B cell (primary cell): ENCODE measurements around the gene EIF2B4. TPM values are rescaled to one million over a fixed set of nuclear protein-coding genes. Genes with fewer than 3 reads are reported as not detected.
A peak's percentile ranks its signal among the peaks of the same experiment; 100 is the strongest.

ENCODE experiments used
- ATAC-seq: fragments of 200-7000 bp; cut with Tn5 transposase; one replicate; pipeline ENCODE4 v1.10.0; 2021; ENCODE audit warnings: low read depth, mild to moderate bottlenecking, moderate number of reproducible peaks, moderate library complexity
- CTCF ChIA-PET: fragments of 350-600 bp; sonication (Branson Sonifier 250); formaldehyde crosslinking; loops from one replicate; lab custom pipeline; 2021; ENCODE audit warnings: antibody characterized with exemption, inconsistent platforms; lab: Charles Lee
- POLR2A ChIA-PET: fragments of 350-600 bp; sonication (Branson Sonifier 250); formaldehyde crosslinking; loops from one replicate; lab custom pipeline; 2021; ENCODE audit warnings: antibody characterized with exemption; lab: Charles Lee
- DNase-seq: peaks from one replicate; pipeline ENCODE4 v3.0.0; 2013
- H2AFZ ChIP-seq: 2 replicates; pipeline ENCODE4 v1.6.1; 2012; ENCODE audit warnings: mild to moderate bottlenecking, low read depth, low read length; ENCODE audit not compliant: insufficient read depth, poor library complexity, severe bottlenecking
- H3K27ac ChIP-seq, 2 donors: 1 replicate in 1 of 2; 2 replicates in 1 of 2; pipeline ENCODE4 v1.5.1; 2012 to 2013; ENCODE audit warnings: low read length in 2 of 2, mild to moderate bottlenecking in 2 of 2, moderate library complexity in 1 of 2
- H3K27me3 ChIP-seq, 4 experiments: fragments of 200-600 bp in 1 of 4; sonication (generic) in 1 of 4; replicated peaks in 1 of 4; 1 replicate in 2 of 4; 2 replicates in 2 of 4; pipeline versions ENCODE4 v1.6.1 to v1.7.0; 2013 to 2016; ENCODE audit warnings: low read length in 3 of 4, mild to moderate bottlenecking in 2 of 4, mixed read lengths in 1 of 4, moderate library complexity in 1 of 4; ENCODE audit not compliant: insufficient read depth in 4 of 4, control insufficient read depth in 3 of 4; ENCODE audit errors: control extremely low read depth in 1 of 4
- H3K36me3 ChIP-seq, 2 experiments: replicated peaks in 1 of 2; 1 replicate in 1 of 2; 2 replicates in 1 of 2; pipeline versions ENCODE4 v1.6.1 to v1.7.1; 2013; ENCODE audit warnings: low read length in 1 of 2; ENCODE audit not compliant: insufficient read depth in 2 of 2, control insufficient read depth in 1 of 2; ENCODE audit errors: control extremely low read depth in 1 of 2, extremely low read depth in 1 of 2
- H3K4me1 ChIP-seq, 2 donors: fragments of 200-600 bp in 1 of 2; sonication (generic) in 1 of 2; 1 replicate in 1 of 2; 2 replicates in 1 of 2; pipeline versions ENCODE4 v1.5.1 to v1.6.1; 2013 to 2017; ENCODE audit warnings: low read length in 2 of 2; ENCODE audit not compliant: control insufficient read depth in 2 of 2, insufficient read depth in 2 of 2
- H3K4me2 ChIP-seq: replicated peaks from 2 replicates; pipeline ENCODE3; 2012; ENCODE audit warnings: mild to moderate bottlenecking, low read depth, low read length; ENCODE audit not compliant: poor library complexity, severe bottlenecking
- H3K4me3 ChIP-seq, 5 experiments: fragments of 200-600 bp in 1 of 5; sonication (generic) in 1 of 5; 1 replicate in 3 of 5; 2 replicates in 2 of 5; pipeline versions ENCODE4 v1.5.1 to v1.7.0; 2011 to 2016; ENCODE audit warnings: low read length in 4 of 5, mild to moderate bottlenecking in 4 of 5, low read depth in 2 of 5, control low read depth in 1 of 5, moderate library complexity in 1 of 5; ENCODE audit not compliant: insufficient read depth in 1 of 5; ENCODE audit errors: control extremely low read depth in 1 of 5, extremely low read depth in 1 of 5
- H3K79me2 ChIP-seq: fragments of 200-600 bp; sonication (generic); one replicate; pipeline ENCODE4 v1.6.0; 2016; ENCODE audit warnings: low read length; ENCODE audit not compliant: control insufficient read depth, insufficient read depth
- H3K9ac ChIP-seq: fragments of 200-600 bp; sonication (generic); 2 replicates; pipeline ENCODE4 v1.6.1; 2017; ENCODE audit warnings: mild to moderate bottlenecking, low read length, moderate library complexity
- H3K9me3 ChIP-seq, 3 donors: one replicate each; pipeline versions ENCODE4 v1.6.1 to v1.7.1; 2013; ENCODE audit warnings: low read length in 2 of 3; ENCODE audit not compliant: control insufficient read depth in 2 of 3, insufficient read depth in 1 of 3; ENCODE audit errors: control extremely low read depth in 1 of 3
- H4K20me1 ChIP-seq: 2 replicates; pipeline ENCODE4 v1.6.0; 2012; ENCODE audit warnings: mild to moderate bottlenecking, low read length; ENCODE audit not compliant: insufficient read depth, control insufficient read depth, poor library complexity, severe bottlenecking
- H3K27ac Mint-ChIP-seq: one replicate; pipeline ENCODE4 v1.8.0; 2021; ENCODE audit warnings: mixed read lengths
- H3K27me3 Mint-ChIP-seq: one replicate; pipeline ENCODE4 v1.8.0; 2021; ENCODE audit warnings: mixed read lengths
- H3K4me1 Mint-ChIP-seq: one replicate; pipeline ENCODE4 v1.8.0; 2021; ENCODE audit warnings: mixed read lengths
- H3K4me3 Mint-ChIP-seq: one replicate; pipeline ENCODE4 v1.8.0; 2021; ENCODE audit warnings: mixed read lengths
- H3K9me3 Mint-ChIP-seq: one replicate; pipeline ENCODE4 v1.8.0; 2022; ENCODE audit warnings: mixed read lengths; ENCODE audit not compliant: insufficient read depth
- EZH2 ChIP-seq: IDR thresholded peaks from 2 replicates; pipeline ENCODE4 v1.6.1; 2012; ENCODE audit warnings: borderline replicate concordance, low read depth, mild to moderate bottlenecking, moderate library complexity, low read length; ENCODE audit not compliant: insufficient read depth, poor library complexity, severe bottlenecking
- WGBS: methylation state at CpG from one replicate; pipeline ENCODE4 v1.1.5; 2013; ENCODE audit warnings: missing lambda C conversion rate; ENCODE audit not compliant: insufficient coverage; 5-methylcytosine and 5-hydroxymethylcytosine counted together
- intact Hi-C: fragments of 100-400 bp; cut with micrococcal nuclease; formaldehyde crosslinking; loops from one replicate; pipeline ENCODE4 v1.10.0; 2022
- polyA plus RNA-seq: library from polyadenylated mRNA; depleted of rRNA; stranded (reverse); fragments of >200 nt; gene quantifications from 2 replicates; pipeline ENCODE4 v1.2.3, GENCODE V29; 2012
- total RNA-seq, 2 donors: library from RNA; stranded (reverse); fragments of 120-200 nt in 1 of 2; gene quantifications; 1 replicate in 1 of 2; 2 replicates in 1 of 2; pipeline versions ENCODE4 v1.2.3 to v1.2.4, GENCODE V29; 2013 to 2022
- TF ChIP-seq, protein P1 (sequence below): fragments of 200-600 bp; IDR thresholded peaks from one replicate; pipeline ENCODE4 v1.8.0; 2022; ENCODE audit warnings: antibody characterized with exemption, mild to moderate bottlenecking

The EIF2B4 gene
- total and polyA plus RNA-seq, 2 donors (not counting 1 experiment from before 2014, with no cell fraction given): 33.8 to 56.7 TPM

DNA sequence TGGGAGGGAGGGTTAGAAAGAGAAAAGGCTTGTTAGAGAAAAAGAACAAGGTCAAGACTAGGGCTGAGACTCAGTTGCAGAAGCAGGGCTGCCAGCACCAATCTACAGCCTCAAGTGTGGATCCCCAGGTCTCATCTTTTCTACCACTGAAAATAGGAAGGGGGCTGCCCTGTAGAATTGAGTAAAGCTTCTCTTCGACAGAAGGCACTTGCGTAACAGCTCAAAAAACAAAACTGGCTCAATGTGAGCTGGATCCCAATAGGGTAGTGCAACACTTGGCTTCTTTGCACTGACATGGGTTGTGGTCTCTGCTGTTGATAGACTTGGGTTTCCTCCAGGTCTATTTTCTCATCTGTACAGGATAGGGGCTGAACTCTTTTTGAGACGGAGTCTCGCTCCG, 45.4 kb downstream of the EIF2B4 start:
- Mint-ChIP-seq H3K27me3 (no peaks in the 10 kb centered on the region), H3K27ac (peak overlapping the region; percentile 47), H3K9me3 (no peaks in the 10 kb centered on the region), H3K4me1 (peaks cover 27% of the 10 kb centered on the region), H3K4me3 (peak overlapping the region; percentile 99)
- intact Hi-C loops: loop anchor here (5.0 kb wide), 1 partner anchor 1068 kb away; the partner anchor contains the start of gene FOSL2
- no peaks in the 10 kb centered on the region for H3K27me3 ChIP-seq
- H3K36me3 ChIP-seq: peaks cover 8 to 36% of the 10 kb centered on the region in 2 experiments
- WGBS: 89% methylated on average over 5 of the region's 5 CpGs
- DNase-seq: no peak
- H3K4me3 ChIP-seq: no peak overlapping the region
- no peak for ATAC-seq
- no peak overlapping the region for H3K4me2 ChIP-seq
- ChIA-PET POLR2A (no interaction called here), CTCF (interaction anchor here (0.6 to 3.7 kb wide), 2 partner anchors 21 to 155 kb away, joined by 3 to 24 read pairs; no protein-coding TSS in a partner anchor)
- no peak overlapping the region for H2AFZ ChIP-seq
- H3K4me1 ChIP-seq: peaks cover 12 to 20% of the 10 kb centered on the region in 2 donors
- H3K79me2 ChIP-seq: peaks cover 37% of the 10 kb centered on the region
- H3K9me3 ChIP-seq: no peaks in the 10 kb centered on the region
- no peak overlapping the region for H3K27ac ChIP-seq
- TF ChIP-seq, protein P1, sequence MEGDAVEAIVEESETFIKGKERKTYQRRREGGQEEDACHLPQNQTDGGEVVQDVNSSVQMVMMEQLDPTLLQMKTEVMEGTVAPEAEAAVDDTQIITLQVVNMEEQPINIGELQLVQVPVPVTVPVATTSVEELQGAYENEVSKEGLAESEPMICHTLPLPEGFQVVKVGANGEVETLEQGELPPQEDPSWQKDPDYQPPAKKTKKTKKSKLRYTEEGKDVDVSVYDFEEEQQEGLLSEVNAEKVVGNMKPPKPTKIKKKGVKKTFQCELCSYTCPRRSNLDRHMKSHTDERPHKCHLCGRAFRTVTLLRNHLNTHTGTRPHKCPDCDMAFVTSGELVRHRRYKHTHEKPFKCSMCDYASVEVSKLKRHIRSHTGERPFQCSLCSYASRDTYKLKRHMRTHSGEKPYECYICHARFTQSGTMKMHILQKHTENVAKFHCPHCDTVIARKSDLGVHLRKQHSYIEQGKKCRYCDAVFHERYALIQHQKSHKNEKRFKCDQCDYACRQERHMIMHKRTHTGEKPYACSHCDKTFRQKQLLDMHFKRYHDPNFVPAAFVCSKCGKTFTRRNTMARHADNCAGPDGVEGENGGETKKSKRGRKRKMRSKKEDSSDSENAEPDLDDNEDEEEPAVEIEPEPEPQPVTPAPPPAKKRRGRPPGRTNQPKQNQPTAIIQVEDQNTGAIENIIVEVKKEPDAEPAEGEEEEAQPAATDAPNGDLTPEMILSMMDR: no peak
- TF ChIP-seq EZH2: no peak
- no peak overlapping the region for H3K9ac ChIP-seq
- H4K20me1 ChIP-seq: no peaks in the 10 kb centered on the region

DNA sequence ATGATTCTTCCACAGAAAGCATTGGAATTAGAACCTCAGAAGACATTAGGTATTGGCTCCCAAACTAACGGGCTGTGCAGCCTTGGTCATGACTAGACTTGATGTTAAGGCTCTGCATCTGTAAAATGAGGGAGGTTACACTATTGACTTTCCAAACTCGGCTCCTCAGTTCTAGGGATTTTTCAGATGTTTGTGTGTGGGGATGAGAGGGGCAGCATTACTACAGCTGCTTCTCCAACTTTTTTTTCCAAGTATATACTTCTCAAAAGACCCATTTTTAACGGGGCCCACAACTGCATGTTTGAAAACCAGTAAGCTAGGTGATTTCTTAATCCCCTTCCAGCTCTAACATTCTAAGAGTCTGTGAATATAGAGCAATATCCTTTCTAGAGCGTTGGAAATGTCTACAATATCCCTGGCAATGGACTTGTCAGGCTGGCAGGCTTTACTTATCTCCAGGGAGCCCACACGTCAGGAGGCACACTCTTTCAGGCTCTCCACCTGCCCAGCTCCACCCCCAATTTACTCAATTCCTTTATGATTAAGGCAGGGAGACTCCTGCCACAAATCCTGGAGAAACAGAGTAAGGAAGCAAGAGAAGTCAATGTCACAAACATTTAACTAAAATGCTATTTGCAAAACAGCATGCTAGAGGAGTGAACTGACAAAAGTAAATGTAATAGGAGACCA, 46.4 kb downstream of the EIF2B4 start:
- Histone ChIP-seq H3K4me2 (peak overlapping the region; percentile 91), H3K27ac (peak overlapping the region; percentile 75 to 96), H3K36me3 (peaks cover 8 to 27% of the 10 kb centered on the region in 2 experiments), H3K79me2 (peaks cover 40% of the 10 kb centered on the region), H3K4me1 (peaks cover 12 to 20% of the 10 kb centered on the region in 2 donors), H2AFZ (peak overlapping the region; percentile 92), H3K4me3 (peak overlapping the region; percentile 72 to 99 (median 93)), H3K9me3 (no peaks in the 10 kb centered on the region), H4K20me1 (no peaks in the 10 kb centered on the region), H3K9ac (peak overlapping the region; percentile 98), H3K27me3 (no peaks in the 10 kb centered on the region)
- no peak for DNase-seq
- H3K4me1 Mint-ChIP-seq: peaks cover 27% of the 10 kb centered on the region
- peak overlapping the region; percentile 97 for H3K27ac Mint-ChIP-seq
- intact Hi-C loops: loop anchor here (1.0 to 5.0 kb wide), 10 partner anchors 21 to 1069 kb away; partner anchors contain the start of genes EIF2B4, FOSL2, GTF3C2 and NRBP1
- ChIA-PET CTCF (interaction anchor here (1.2 to 3.7 kb wide), 3 partner anchors 20 to 47 kb away, joined by 5 to 24 read pairs (median 5); partner anchors contain the start of gene SNX17), POLR2A (interaction anchor here (1.2 to 2.1 kb wide), 3 partner anchors 33 to 56 kb away, joined by 3 to 9 read pairs (median 5); partner anchors contain the start of genes GTF3C2 and ZNF513)
- no peaks in the 10 kb centered on the region for H3K27me3 Mint-ChIP-seq
- TF ChIP-seq, protein P1: no peak
- TF ChIP-seq EZH2: no peak
- H3K9me3 Mint-ChIP-seq: no peaks in the 10 kb centered on the region
- 25% methylated on average over 2 of the region's 5 CpGs for WGBS
- peak overlapping the region; percentile 99 for H3K4me3 Mint-ChIP-seq
- no peak for ATAC-seq
